Trophoblast cell (in vitro differentiated cells and primary cell): ENCODE results near the gene UAP1.

Experiments used
- DNase-seq, 2 donors: peaks; one replicate each; pipeline ENCODE4 v3.0.0-alpha.2; 2016
- H2AFZ ChIP-seq: 2 replicates; pipeline ENCODE4 v1.6.1; 2013; ENCODE audit warnings: low read length, moderate library complexity, mild to moderate bottlenecking; ENCODE audit not compliant: insufficient read depth, poor library complexity
- H2AK5ac ChIP-seq: 2 replicates; pipeline ENCODE4 v1.6.1; 2013; ENCODE audit warnings: mild to moderate bottlenecking, low read length
- H2BK120ac ChIP-seq: 2 replicates; pipeline ENCODE4 v1.6.1; 2013; ENCODE audit warnings: low read length, mild to moderate bottlenecking, moderate library complexity; ENCODE audit not compliant: insufficient read depth, poor library complexity
- H2BK12ac ChIP-seq: 2 replicates; pipeline ENCODE4 v1.6.1; 2013; ENCODE audit warnings: mild to moderate bottlenecking, low read length, moderate library complexity
- H2BK5ac ChIP-seq: 2 replicates; pipeline ENCODE4 v1.6.1; 2013; ENCODE audit warnings: low read length, low read depth, moderate library complexity, mild to moderate bottlenecking; ENCODE audit not compliant: poor library complexity
- H3K14ac ChIP-seq: 2 replicates; pipeline ENCODE4 v1.6.1; 2013; ENCODE audit warnings: mild to moderate bottlenecking, low read length
- H3K18ac ChIP-seq: 2 replicates; pipeline ENCODE4 v1.6.1; 2013; ENCODE audit warnings: mild to moderate bottlenecking, low read length
- H3K23ac ChIP-seq: 2 replicates; pipeline ENCODE4 v1.6.1; 2013; ENCODE audit warnings: low read length
- H3K27ac ChIP-seq: 2 replicates; pipeline ENCODE4 v1.5.1; 2013; ENCODE audit warnings: low read depth, mild to moderate bottlenecking, inconsistent platforms, low read length, moderate library complexity
- H3K27me3 ChIP-seq: 2 replicates; pipeline ENCODE4 v1.6.1; 2013; ENCODE audit warnings: inconsistent platforms, mild to moderate bottlenecking, low read length, moderate library complexity; ENCODE audit not compliant: insufficient read depth
- H3K36me3 ChIP-seq, 2 experiments: 1 replicate in 1 of 2; 2 replicates in 1 of 2; pipeline ENCODE4 v1.6.1; 2013; ENCODE audit warnings: low read length in 2 of 2, mild to moderate bottlenecking in 2 of 2, moderate library complexity in 1 of 2; ENCODE audit not compliant: insufficient read depth in 2 of 2, control insufficient read depth in 1 of 2
- H3K4ac ChIP-seq: 2 replicates; pipeline ENCODE4 v1.6.1; 2013; ENCODE audit warnings: low read depth, mild to moderate bottlenecking, low read length, moderate library complexity
- H3K4me1 ChIP-seq, 2 experiments: 1 replicate in 1 of 2; 2 replicates in 1 of 2; pipeline ENCODE4 v1.6.1; 2013; ENCODE audit warnings: low read length in 2 of 2, mild to moderate bottlenecking in 2 of 2, moderate library complexity in 1 of 2; ENCODE audit not compliant: insufficient read depth in 2 of 2, control insufficient read depth in 1 of 2
- H3K4me2 ChIP-seq: 2 replicates; pipeline ENCODE4 v1.6.1; 2013; ENCODE audit warnings: inconsistent platforms, mild to moderate bottlenecking, low read length, moderate library complexity
- H3K4me3 ChIP-seq: 2 replicates; pipeline ENCODE4 v1.5.1; 2013; ENCODE audit warnings: mild to moderate bottlenecking, low read depth, low read length, inconsistent platforms
- H3K79me1 ChIP-seq: one replicate; pipeline ENCODE4 v1.6.1; 2013; ENCODE audit warnings: low read length
- H3K79me2 ChIP-seq: 2 replicates; pipeline ENCODE4 v1.6.1; 2013; ENCODE audit warnings: low read length, mild to moderate bottlenecking; ENCODE audit not compliant: control insufficient read depth, insufficient read depth, poor library complexity
- H3K9ac ChIP-seq: 2 replicates; pipeline ENCODE4 v1.6.1; 2013; ENCODE audit warnings: mild to moderate bottlenecking, low read length
- H3K9me3 ChIP-seq: 2 replicates; pipeline ENCODE4 v1.6.1; 2013; ENCODE audit warnings: low read depth, mild to moderate bottlenecking, control low read depth, inconsistent platforms, low read length; ENCODE audit not compliant: insufficient read depth
- H4K12ac ChIP-seq: 2 replicates; pipeline ENCODE4 v1.6.1; 2013; ENCODE audit warnings: low read depth, mild to moderate bottlenecking, low read length, moderate library complexity
- H4K8ac ChIP-seq: 2 replicates; pipeline ENCODE4 v1.6.1; 2013; ENCODE audit warnings: low read depth, mild to moderate bottlenecking, low read length, moderate library complexity
- H4K91ac ChIP-seq: one replicate; pipeline ENCODE4 v1.6.1; 2013; ENCODE audit warnings: low read depth, mild to moderate bottlenecking, low read length, moderate library complexity
- WGBS: extraction: QIAGEN DNeasy Blood & Tissue Kit; methylation state at CpG from one replicate; pipeline ENCODE4 v1.1.7; 2013; ENCODE audit warnings: missing lambda C conversion rate; ENCODE audit not compliant: insufficient read length, insufficient coverage; ENCODE audit errors: extremely low coverage; 5-methylcytosine and 5-hydroxymethylcytosine counted together

The UAP1 gene

GRCh38 chr1:162617513-162617912, 56.0 kb downstream of the UAP1 start:
- Histone ChIP-seq H3K4me1 (no peaks in the 10 kb centered on the region), H4K8ac (no peak overlapping the region), H2BK12ac (no peak overlapping the region), H3K4me3 (no peak overlapping the region), H3K27ac (no peak overlapping the region), H3K18ac (no peak overlapping the region), H2BK5ac (no peak overlapping the region), H2BK120ac (no peak overlapping the region), H4K91ac (no peak overlapping the region), H3K14ac (no peak overlapping the region), H3K4me2 (no peak overlapping the region), H3K27me3 (no peaks in the 10 kb centered on the region), H3K9ac (no peak overlapping the region), H3K36me3 (peaks cover 0 to 1% of the 10 kb centered on the region in 2 experiments), H3K9me3 (no peaks in the 10 kb centered on the region), H3K79me1 (no peaks in the 10 kb centered on the region), H2AFZ (no peak overlapping the region), H2AK5ac (no peak overlapping the region), H4K12ac (no peak overlapping the region), H3K23ac (no peak overlapping the region), H3K4ac (no peak overlapping the region), H3K79me2 (no peaks in the 10 kb centered on the region)
- DNase-seq = no peak
- WGBS = no CpG with 5 or more reads among the region's 1 CpG

GRCh38 chr1:162619076-162619475, 57.6 kb downstream of the UAP1 start:
- no peak overlapping the region for H3K18ac ChIP-seq
- no CpG with 5 or more reads among the region's 3 CpGs for WGBS
- H2AK5ac ChIP-seq = no peak overlapping the region
- H3K14ac ChIP-seq = no peak overlapping the region
- DNase-seq = no peak
- H3K9ac ChIP-seq = no peak overlapping the region
- no peak overlapping the region for H4K8ac ChIP-seq
- H3K23ac ChIP-seq = no peak overlapping the region
- H3K27ac ChIP-seq = no peak overlapping the region
- no peak overlapping the region for H2BK5ac ChIP-seq
- H3K4me1 ChIP-seq = no peaks in the 10 kb centered on the region
- H3K4me3 ChIP-seq = no peak overlapping the region
- H3K4ac ChIP-seq = no peak overlapping the region
- peaks cover 0 to 1% of the 10 kb centered on the region in 2 experiments for H3K36me3 ChIP-seq
- no peaks in the 10 kb centered on the region for H3K79me2 ChIP-seq
- no peak overlapping the region for H4K91ac ChIP-seq
- no peak overlapping the region for H3K4me2 ChIP-seq
- H2BK12ac ChIP-seq = no peak overlapping the region
- H4K12ac ChIP-seq = no peak overlapping the region
- no peak overlapping the region for H2BK120ac ChIP-seq
- no peaks in the 10 kb centered on the region for H3K79me1 ChIP-seq
- no peaks in the 10 kb centered on the region for H3K9me3 ChIP-seq
- no peak overlapping the region for H2AFZ ChIP-seq
- no peaks in the 10 kb centered on the region for H3K27me3 ChIP-seq

GRCh38 chr1:162621256-162621655, 59.7 kb downstream of the UAP1 start:
- no peak overlapping the region for H2BK120ac ChIP-seq
- H2BK12ac ChIP-seq = no peak overlapping the region
- H3K14ac ChIP-seq = no peak overlapping the region
- no peak overlapping the region for H3K4me2 ChIP-seq
- no peak overlapping the region for H3K4ac ChIP-seq
- H4K91ac ChIP-seq = no peak overlapping the region
- no peaks in the 10 kb centered on the region for H3K27me3 ChIP-seq
- no peak overlapping the region for H2BK5ac ChIP-seq
- H4K8ac ChIP-seq = no peak overlapping the region
- no peak overlapping the region for H3K9ac ChIP-seq
- no peaks in the 10 kb centered on the region for H3K79me1 ChIP-seq
- no peak overlapping the region for H3K4me3 ChIP-seq
- H3K4me1 ChIP-seq = peaks cover 1% of the 10 kb centered on the region in 2 experiments
- H3K23ac ChIP-seq = no peak overlapping the region
- H2AFZ ChIP-seq = no peak overlapping the region
- no peaks in the 10 kb centered on the region for H3K79me2 ChIP-seq
- no peak overlapping the region for H2AK5ac ChIP-seq
- no peak overlapping the region for H4K12ac ChIP-seq
- H3K27ac ChIP-seq = no peak overlapping the region
- no peak overlapping the region for H3K18ac ChIP-seq
- DNase-seq = no peak
- no peaks in the 10 kb centered on the region for H3K36me3 ChIP-seq
- no peaks in the 10 kb centered on the region for H3K9me3 ChIP-seq

- Histone ChIP-seq H2BK120ac (no peak overlapping the region), H2BK5ac (no peak overlapping the region), H3K9me3 (no peaks in the 10 kb centered on the region), H3K4me2 (no peak overlapping the region), H4K91ac (no peak overlapping the region), H3K36me3 (no peaks in the 10 kb centered on the region), H3K27ac (no peak overlapping the region), H2BK12ac (no peak overlapping the region), H3K23ac (no peak overlapping the region), H3K79me2 (no peaks in the 10 kb centered on the region), H2AK5ac (no peak overlapping the region), H3K18ac (no peak overlapping the region), H3K4me3 (no peak overlapping the region), H3K4me1 (peaks cover 2% of the 10 kb centered on the region in 2 experiments), H3K9ac (no peak overlapping the region), H3K4ac (no peak overlapping the region), H2AFZ (no peak overlapping the region), H4K12ac (no peak overlapping the region), H3K79me1 (no peaks in the 10 kb centered on the region), H3K27me3 (no peaks in the 10 kb centered on the region), H4K8ac (no peak overlapping the region), H3K14ac (no peak overlapping the region)
- no CpG with 5 or more reads among the region's 2 CpGs for WGBS
- DNase-seq = no peak
Measured at GRCh38 chr1:162625679-162626078, 64.2 kb downstream of the UAP1 start.
